HG03378 (cell line): ENCODE results near the gene SACM1L.

Experiments used
- ATAC-seq: cut with Tn5 transposase; IDR thresholded peaks from one replicate; pipeline ENCODE4 v1.9.1; 2021; ENCODE audit warnings: mild to moderate bottlenecking, moderate library complexity; ENCODE audit not compliant: unreplicated experiment

Gene SACM1L, protein sequence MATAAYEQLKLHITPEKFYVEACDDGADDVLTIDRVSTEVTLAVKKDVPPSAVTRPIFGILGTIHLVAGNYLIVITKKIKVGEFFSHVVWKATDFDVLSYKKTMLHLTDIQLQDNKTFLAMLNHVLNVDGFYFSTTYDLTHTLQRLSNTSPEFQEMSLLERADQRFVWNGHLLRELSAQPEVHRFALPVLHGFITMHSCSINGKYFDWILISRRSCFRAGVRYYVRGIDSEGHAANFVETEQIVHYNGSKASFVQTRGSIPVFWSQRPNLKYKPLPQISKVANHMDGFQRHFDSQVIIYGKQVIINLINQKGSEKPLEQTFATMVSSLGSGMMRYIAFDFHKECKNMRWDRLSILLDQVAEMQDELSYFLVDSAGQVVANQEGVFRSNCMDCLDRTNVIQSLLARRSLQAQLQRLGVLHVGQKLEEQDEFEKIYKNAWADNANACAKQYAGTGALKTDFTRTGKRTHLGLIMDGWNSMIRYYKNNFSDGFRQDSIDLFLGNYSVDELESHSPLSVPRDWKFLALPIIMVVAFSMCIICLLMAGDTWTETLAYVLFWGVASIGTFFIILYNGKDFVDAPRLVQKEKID

GRCh38 chr3:45688882-45689786 lies at the start of gene SACM1L:
SACM1L (plus strand) TSS chr3:45689396; CDS start chr3:45689466, 70 bp downstream.
- peak; percentile 82 for ATAC-seq

DNA sequence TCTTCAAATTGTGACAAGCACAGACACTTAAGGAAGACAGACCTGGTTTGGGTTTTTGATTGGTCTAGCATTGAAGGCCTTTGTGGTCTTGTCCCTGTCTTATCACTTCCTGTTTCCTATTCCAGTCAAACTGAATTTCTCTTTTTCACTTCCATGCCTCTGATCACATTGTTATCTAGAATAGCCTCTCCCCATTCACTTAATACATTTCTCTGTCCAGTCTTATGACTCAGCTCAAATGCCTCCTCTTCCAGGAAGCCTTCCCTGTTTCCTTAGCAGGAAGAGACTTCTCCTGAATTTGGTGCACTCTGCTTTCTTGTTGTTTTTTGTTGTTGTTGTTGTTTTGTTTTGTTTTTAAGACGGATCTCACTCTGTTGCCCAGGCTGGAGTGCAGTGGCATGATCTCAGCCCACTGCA lies 49.1 kb upstream of the SACM1L start:
- ATAC-seq: no peak

GRCh38 chr3:45640724-45641361 lies 48.4 kb upstream of the SACM1L start:
- no peak for ATAC-seq

GRCh38 chr3:45641756-45642155 lies 47.4 kb upstream of the SACM1L start:
- no peak for ATAC-seq

DNA sequence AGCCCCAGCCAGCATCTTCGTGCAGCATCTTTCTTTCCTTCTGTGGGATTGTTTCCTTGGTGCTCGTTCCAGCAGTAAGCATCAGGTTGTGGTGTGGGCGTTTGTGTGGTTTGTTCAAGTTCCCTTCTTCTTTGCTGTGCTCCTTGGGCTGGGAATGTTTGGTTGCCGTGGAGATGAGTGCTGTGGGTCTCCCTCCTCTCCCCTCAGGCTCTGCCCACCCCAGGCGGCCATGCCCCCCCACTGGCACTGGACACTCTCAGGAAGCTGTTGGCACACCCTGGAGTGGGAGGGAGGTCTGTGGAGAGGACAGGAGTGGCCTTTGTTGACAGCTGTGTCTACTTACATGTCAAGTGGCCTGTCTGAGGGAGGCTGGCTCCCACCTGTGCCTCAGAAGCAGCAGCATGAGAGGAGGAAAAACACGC lies 46.5 kb upstream of the SACM1L start:
- no peak for ATAC-seq

GRCh38 chr3:45644063-45644790 lies 45.0 kb upstream of the SACM1L start:
- no peak for ATAC-seq

GRCh38 chr3:45644791-45645201 lies 44.4 kb upstream of the SACM1L start:
- no peak for ATAC-seq

DNA sequence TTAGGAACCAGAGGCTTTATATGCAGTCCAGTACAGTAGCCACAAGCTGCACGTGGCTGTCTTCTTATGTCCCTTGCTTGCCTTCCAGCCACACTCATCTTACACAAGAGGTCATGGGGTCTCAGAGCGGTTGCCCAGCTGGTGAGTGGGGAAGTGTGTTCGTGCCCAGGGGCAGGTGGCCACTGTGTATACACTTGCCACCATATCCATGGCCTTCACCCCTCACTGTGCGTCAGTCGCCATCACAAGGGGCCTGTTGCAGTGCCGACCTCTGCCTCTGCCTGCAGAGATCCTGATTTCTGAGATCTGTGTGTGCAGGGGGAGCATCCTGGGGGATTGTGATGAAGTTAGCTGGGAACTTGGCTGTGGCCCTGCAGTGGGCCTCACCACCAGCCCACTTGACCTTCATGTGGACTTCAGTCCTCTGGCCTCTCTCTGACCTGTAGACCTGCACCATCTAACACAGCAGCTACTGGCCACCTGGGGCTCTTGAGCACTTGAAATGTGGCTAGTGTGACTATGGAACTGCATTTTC lies 43.1 kb upstream of the SACM1L start:
- ATAC-seq: no peak

DNA sequence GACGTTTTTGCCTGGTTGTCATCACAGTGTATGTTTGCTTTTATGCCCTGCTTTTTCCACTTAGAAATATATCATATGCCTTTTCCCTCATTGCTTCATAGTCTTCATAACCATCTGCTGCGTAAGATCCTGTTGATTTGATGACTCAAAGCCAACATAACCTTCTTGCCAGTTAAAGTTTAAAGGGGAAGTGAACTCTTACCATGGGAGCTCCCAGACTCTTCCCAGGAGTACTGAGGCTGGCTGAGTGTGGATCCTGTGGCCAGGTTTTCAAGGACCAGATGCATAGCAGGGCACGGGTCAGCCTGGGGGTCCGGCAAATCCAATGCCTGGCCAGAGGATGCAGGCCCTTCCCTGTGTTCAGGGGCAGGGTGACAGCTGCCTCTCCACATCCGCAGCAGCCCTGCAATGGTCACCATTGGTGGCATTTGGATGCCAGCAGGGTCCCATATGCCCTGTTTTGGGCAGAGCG lies 42.0 kb upstream of the SACM1L start:
- no peak for ATAC-seq

- ATAC-seq: no peak
Observed at GRCh38 chr3:45653205-45653604, 36.0 kb upstream of the SACM1L start.

GRCh38 chr3:45654397-45654944 lies 34.7 kb upstream of the SACM1L start:
- ATAC-seq: no peak

DNA sequence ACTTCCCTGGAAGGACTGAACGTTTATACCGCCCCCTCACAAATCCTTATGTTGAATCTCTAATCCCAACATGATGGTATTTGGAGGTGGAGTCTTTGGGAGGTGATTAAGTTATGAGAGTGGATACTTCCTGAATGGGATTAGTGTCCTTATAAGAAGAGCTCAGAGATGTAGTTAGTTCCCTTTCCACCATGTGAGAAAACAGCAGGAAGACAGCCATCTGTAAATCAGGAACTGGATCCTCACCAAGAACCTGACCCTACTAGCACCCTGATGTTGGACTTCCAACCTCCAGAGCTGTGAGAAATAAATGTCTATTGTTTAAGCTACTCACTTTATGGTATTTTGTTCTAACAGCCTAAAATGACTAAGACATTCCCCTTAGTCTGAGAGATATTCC lies 33.3 kb upstream of the SACM1L start:
- ATAC-seq: no peak

- no peak for ATAC-seq
Observed at GRCh38 chr3:45656575-45657363, 32.4 kb upstream of the SACM1L start.

DNA sequence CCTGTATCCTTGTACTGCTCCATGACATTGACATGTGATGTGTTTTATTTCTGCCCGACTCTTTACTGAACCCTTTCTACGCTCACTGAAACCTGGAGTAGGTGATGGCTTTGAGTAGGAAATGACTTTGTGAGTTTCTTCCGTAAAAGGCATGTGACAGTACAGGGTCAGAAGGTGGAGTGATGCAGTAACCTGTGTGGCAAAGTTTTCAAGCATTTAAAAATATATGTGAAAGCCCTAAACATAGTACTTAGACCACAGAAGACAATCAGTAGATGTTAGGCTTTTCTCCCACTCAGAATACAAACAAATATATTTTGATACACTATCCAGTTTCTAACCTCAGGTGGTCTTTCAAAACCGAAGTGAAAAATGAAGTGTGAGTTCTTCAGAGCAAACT lies 31.3 kb upstream of the SACM1L start:
- peak; percentile 70 for ATAC-seq

DNA sequence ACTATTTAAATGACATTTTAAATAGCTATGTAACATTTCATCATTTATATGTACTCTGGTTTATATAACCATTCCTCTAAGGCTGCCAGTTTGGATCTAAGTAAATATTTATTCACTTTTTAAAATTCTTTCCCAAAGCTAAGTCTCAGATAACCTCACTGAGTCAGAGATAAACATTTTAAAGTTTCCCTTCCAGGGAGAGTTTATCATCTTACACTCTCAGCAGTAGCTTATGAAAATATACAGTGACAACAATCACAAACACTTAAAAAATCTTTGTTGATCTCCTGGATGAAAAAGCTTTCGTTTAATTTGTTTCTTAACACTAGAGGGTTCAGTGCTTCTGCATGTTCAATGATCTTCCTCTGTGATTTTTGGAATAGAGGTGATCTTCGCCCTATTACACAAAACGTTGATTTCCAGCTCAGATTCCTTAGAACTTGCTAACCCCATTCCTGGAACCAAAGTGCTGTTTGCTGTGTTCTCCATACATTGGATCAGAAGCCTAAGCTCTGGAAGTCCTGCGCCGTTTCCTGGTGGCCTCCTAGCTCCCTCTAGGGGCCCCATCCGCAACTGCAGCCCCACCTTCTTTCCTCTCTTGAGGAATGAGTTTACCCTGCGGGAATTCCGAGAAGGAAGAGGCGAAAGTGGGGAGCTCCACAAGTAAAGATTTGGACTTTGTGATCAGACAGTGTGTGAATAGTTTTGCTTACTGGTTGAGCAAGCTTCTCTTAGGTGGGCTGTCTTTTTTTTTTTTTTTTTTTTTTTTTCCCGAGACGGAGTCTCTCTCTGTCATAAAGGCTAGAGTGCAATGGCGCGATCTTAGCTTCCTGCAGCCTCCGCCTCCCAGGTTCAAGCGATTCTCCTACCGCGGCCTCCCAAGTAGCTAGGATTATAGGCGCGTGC lies 29.3 kb upstream of the SACM1L start:
- ATAC-seq: no peak

DNA sequence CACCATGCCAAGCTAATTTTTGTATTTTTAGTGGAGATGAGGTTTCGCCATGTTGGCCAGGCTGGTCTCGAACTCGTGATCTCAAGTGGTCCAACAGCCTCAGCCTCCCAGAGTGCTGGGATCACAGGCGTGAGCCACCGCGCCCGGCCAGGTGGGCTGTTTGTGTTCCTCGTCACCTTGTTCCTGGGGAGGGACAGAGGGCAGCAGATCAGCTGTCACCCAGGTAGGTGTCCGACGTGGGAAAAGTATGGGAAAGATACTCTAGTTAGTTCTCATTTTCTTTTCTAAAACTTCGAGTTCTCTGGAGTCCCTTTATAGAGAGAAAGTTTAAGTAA lies 28.7 kb upstream of the SACM1L start:
- no peak for ATAC-seq

- ATAC-seq: peak; percentile 80
Observed at GRCh38 chr3:45664578-45664977, 24.6 kb upstream of the SACM1L start.

GRCh38 chr3:45665101-45665572 lies 24.1 kb upstream of the SACM1L start:
- no peak for ATAC-seq
